ENCODE measurements around the gene SAYSD1. TPM values are rescaled to one million over a fixed set of nuclear protein-coding genes. Genes with fewer than 3 reads are reported as not detected.

Gene SAYSD1
- polyA plus RNA-seq (2013, experiment 1 of 2), result 7.1 TPM
- polyA plus RNA-seq (2013, experiment 2 of 2), result 7.4 TPM

- H3K23ac ChIP-seq (ENCODE audit: low read length in 2 of 2), result peak within 1 kb of the TSS in 1 of 2 experiments; percentile 93
- no peak within 1 kb of the TSS for H2AK5ac ChIP-seq (ENCODE audit: low read length, severe bottlenecking)
- H3K36me3 ChIP-seq (ENCODE audit: control insufficient read depth in 1 of 2, insufficient read depth in 2 of 2, low read depth in 1 of 2, low read length in 2 of 2), result peaks cover 0 to 18% of the 10 kb centered on the region in 2 experiments
- peak within 1 kb of the TSS; percentile 99 for H4K8ac ChIP-seq (ENCODE audit: low read length)
- peak; percentile 90 for DNase-seq
- peak within 1 kb of the TSS; percentile 92 for H4K91ac ChIP-seq (ENCODE audit: low read length)
- H3K27me3 ChIP-seq (ENCODE audit: control insufficient read depth in 1 of 2, insufficient read depth in 1 of 2, low read length in 2 of 2), result no peaks in the 10 kb centered on the region
- H3K4me1 ChIP-seq (ENCODE audit: control insufficient read depth, insufficient read depth, low read depth, low read length), result peaks cover 3% of the 10 kb centered on the region
- WGBS, result 3% methylated on average over 66 of the region's 68 CpGs
- peak within 1 kb of the TSS; percentile 7 to 75 for H3K4ac ChIP-seq (ENCODE audit: low read depth in 1 of 2, low read length in 2 of 2)
- H3K4me3 ChIP-seq (ENCODE audit: insufficient read depth in 1 of 2, low read depth in 1 of 2, low read length in 2 of 2), result peak within 1 kb of the TSS; percentile 71 to 82
- H3K4me2 ChIP-seq (ENCODE audit: low read length, poor library complexity, severe bottlenecking), result peak within 1 kb of the TSS; percentile 98
- no peak within 1 kb of the TSS for H2BK120ac ChIP-seq (ENCODE audit: low read depth, low read length)
- H3K27ac ChIP-seq (ENCODE audit: low read length, poor library complexity, severe bottlenecking), result peak within 1 kb of the TSS; percentile 67
- peak within 1 kb of the TSS; percentile 92 for H3K9ac ChIP-seq (ENCODE audit: low read length)
- H2AFZ ChIP-seq (ENCODE audit: low read depth, low read length), result peak within 1 kb of the TSS; percentile 98
- peaks cover 3% of the 10 kb centered on the region for H3K79me1 ChIP-seq (replicated peaks; ENCODE audit: low read length, poor library complexity, severe bottlenecking)
- H2BK15ac ChIP-seq (ENCODE audit: low read depth, poor library complexity, severe bottlenecking), result peak within 1 kb of the TSS; percentile 88
- peak within 1 kb of the TSS; percentile 57 for H2BK5ac ChIP-seq (ENCODE audit: low read depth, low read length, poor library complexity, severe bottlenecking)
- peak within 1 kb of the TSS in 1 of 2 experiments; percentile 94 for H2BK12ac ChIP-seq (ENCODE audit: low read length in 2 of 2)
- no peaks in the 10 kb centered on the region for H3K9me3 ChIP-seq (ENCODE audit: control insufficient read depth, low read length)
- peak within 1 kb of the TSS in 1 of 2 experiments; percentile 98 for H3K14ac ChIP-seq (ENCODE audit: low read length in 2 of 2)
- H3K18ac ChIP-seq (ENCODE audit: low read depth in 1 of 2, low read length in 2 of 2), result peak within 1 kb of the TSS; percentile 88 to 91
Observed at GRCh38 chr6:39114704-39115599, at the start of gene SAYSD1. Gene SAYSD1 (minus strand): TSS chr6:39115186. CDS start chr6:39115089, 97 bp downstream.

DNA sequence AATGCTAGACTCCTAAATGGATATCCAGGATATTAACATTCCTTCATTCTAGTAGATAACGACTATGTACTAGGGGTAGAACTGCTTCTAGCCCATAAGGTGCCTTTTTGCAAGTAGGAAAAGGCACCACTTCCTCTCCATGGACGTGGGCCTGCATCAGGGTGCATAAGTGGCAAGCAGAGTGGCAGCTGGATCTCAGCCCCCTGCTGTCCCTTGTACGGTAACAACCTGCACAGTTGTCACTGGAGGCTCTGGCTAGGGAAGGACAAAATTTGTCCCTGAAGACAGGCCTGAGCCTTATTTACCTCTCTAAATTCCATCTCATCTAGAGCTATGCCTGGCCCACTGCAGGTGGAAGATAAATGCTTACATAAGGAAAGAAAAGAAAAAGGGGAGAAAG is 42.5 kb upstream of the SAYSD1 start:
- Histone ChIP-seq H3K9me3 (ENCODE audit: control insufficient read depth, low read length) (no peaks in the 10 kb centered on the region), H3K14ac (ENCODE audit: low read length in 2 of 2) (peak overlapping the region in 1 of 2 experiments; percentile 55), H3K27ac (ENCODE audit: low read length, poor library complexity, severe bottlenecking) (no peak overlapping the region), H4K91ac (ENCODE audit: low read length) (no peak overlapping the region), H2BK12ac (ENCODE audit: low read length in 2 of 2) (no peak overlapping the region), H3K79me1 (replicated peaks; ENCODE audit: low read length, poor library complexity, severe bottlenecking) (no peaks in the 10 kb centered on the region), H3K36me3 (ENCODE audit: control insufficient read depth in 1 of 2, insufficient read depth in 2 of 2, low read depth in 1 of 2, low read length in 2 of 2) (no peaks in the 10 kb centered on the region), H2AK5ac (ENCODE audit: low read length, severe bottlenecking) (no peak overlapping the region), H3K9ac (ENCODE audit: low read length) (no peak overlapping the region), H3K4ac (ENCODE audit: low read depth in 1 of 2, low read length in 2 of 2) (no peak overlapping the region), H2BK120ac (ENCODE audit: low read depth, low read length) (no peak overlapping the region), H3K18ac (ENCODE audit: low read depth in 1 of 2, low read length in 2 of 2) (no peak overlapping the region), H3K4me1 (ENCODE audit: control insufficient read depth, insufficient read depth, low read depth, low read length) (no peaks in the 10 kb centered on the region), H3K4me2 (ENCODE audit: low read length, poor library complexity, severe bottlenecking) (no peak overlapping the region), H3K27me3 (ENCODE audit: control insufficient read depth in 1 of 2, insufficient read depth in 1 of 2, low read length in 2 of 2) (peaks cover 4 to 9% of the 10 kb centered on the region in 2 experiments), H3K4me3 (ENCODE audit: insufficient read depth in 1 of 2, low read depth in 1 of 2, low read length in 2 of 2) (no peak overlapping the region), H2AFZ (ENCODE audit: low read depth, low read length) (no peak overlapping the region), H3K23ac (ENCODE audit: low read length in 2 of 2) (no peak overlapping the region), H2BK5ac (ENCODE audit: low read depth, low read length, poor library complexity, severe bottlenecking) (no peak overlapping the region), H4K8ac (ENCODE audit: low read length) (no peak overlapping the region), H2BK15ac (ENCODE audit: low read depth, poor library complexity, severe bottlenecking) (no peak overlapping the region)
- 43% methylated on average over 3 of the region's 3 CpGs for WGBS
- DNase-seq, result no peak

DNA sequence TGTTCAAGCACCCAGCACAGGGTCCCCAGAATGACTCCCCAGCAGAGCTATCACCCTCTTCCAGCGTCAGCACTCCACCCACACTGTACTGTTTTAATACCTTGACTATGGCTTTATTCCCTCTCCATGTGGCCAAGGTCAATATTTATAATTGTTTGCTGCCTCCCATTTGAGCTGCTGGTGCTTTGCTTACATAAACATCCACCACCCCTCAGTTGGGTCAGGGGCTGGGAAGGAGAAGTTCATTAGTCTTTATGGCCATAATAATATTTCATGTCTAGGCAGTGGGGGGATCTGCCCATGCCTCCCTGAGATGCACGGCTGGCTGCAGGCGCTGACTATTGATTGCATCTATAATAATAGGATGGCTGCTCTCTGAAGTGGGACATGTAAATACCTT is 41.8 kb upstream of the SAYSD1 start:
- no peak overlapping the region for H3K4ac ChIP-seq (ENCODE audit: low read depth in 1 of 2, low read length in 2 of 2)
- H2BK120ac ChIP-seq (ENCODE audit: low read depth, low read length), result no peak overlapping the region
- H3K4me3 ChIP-seq (ENCODE audit: insufficient read depth in 1 of 2, low read depth in 1 of 2, low read length in 2 of 2), result no peak overlapping the region
- no peak overlapping the region for H3K4me2 ChIP-seq (ENCODE audit: low read length, poor library complexity, severe bottlenecking)
- no peaks in the 10 kb centered on the region for H3K79me1 ChIP-seq (replicated peaks; ENCODE audit: low read length, poor library complexity, severe bottlenecking)
- no peak for DNase-seq
- no peak overlapping the region for H3K9ac ChIP-seq (ENCODE audit: low read length)
- H2AK5ac ChIP-seq (ENCODE audit: low read length, severe bottlenecking), result no peak overlapping the region
- H3K27ac ChIP-seq (ENCODE audit: low read length, poor library complexity, severe bottlenecking), result no peak overlapping the region
- H3K4me1 ChIP-seq (ENCODE audit: control insufficient read depth, insufficient read depth, low read depth, low read length), result no peaks in the 10 kb centered on the region
- 91% methylated on average over 3 of the region's 3 CpGs for WGBS
- no peak overlapping the region for H2AFZ ChIP-seq (ENCODE audit: low read depth, low read length)
- no peaks in the 10 kb centered on the region for H3K36me3 ChIP-seq (ENCODE audit: control insufficient read depth in 1 of 2, insufficient read depth in 2 of 2, low read depth in 1 of 2, low read length in 2 of 2)
- H2BK5ac ChIP-seq (ENCODE audit: low read depth, low read length, poor library complexity, severe bottlenecking), result no peak overlapping the region
- H3K27me3 ChIP-seq (ENCODE audit: control insufficient read depth in 1 of 2, insufficient read depth in 1 of 2, low read length in 2 of 2), result peaks cover 4 to 16% of the 10 kb centered on the region in 2 experiments
- H2BK12ac ChIP-seq (ENCODE audit: low read length in 2 of 2), result no peak overlapping the region
- H4K8ac ChIP-seq (ENCODE audit: low read length), result no peak overlapping the region
- H3K18ac ChIP-seq (ENCODE audit: low read depth in 1 of 2, low read length in 2 of 2), result no peak overlapping the region
- no peaks in the 10 kb centered on the region for H3K9me3 ChIP-seq (ENCODE audit: control insufficient read depth, low read length)
- no peak overlapping the region for H3K23ac ChIP-seq (ENCODE audit: low read length in 2 of 2)
- no peak overlapping the region for H4K91ac ChIP-seq (ENCODE audit: low read length)
- no peak overlapping the region for H2BK15ac ChIP-seq (ENCODE audit: low read depth, poor library complexity, severe bottlenecking)
- H3K14ac ChIP-seq (ENCODE audit: low read length in 2 of 2), result no peak overlapping the region

DNA sequence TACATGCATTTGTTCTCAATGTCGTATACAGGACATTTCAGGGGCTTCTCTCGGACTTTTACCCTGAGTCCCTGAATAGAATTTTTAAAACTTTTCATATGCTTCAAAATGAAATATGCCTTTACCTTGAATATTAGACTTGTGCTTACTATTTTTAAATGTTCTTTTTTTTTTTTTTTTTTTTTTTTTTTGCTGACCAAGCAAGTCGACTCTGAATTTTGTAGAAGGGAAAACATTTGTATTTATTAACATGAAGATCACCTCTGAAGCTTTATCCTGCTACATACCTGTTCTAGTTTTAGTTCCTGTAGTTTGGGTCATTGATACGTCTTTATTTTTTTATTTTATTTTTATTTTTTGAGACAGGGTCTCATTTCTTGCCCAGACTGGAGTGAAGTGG is 39.7 kb upstream of the SAYSD1 start:
- H3K4ac ChIP-seq (ENCODE audit: low read depth in 1 of 2, low read length in 2 of 2), result no peak overlapping the region
- H3K14ac ChIP-seq (ENCODE audit: low read length in 2 of 2), result no peak overlapping the region
- H3K4me3 ChIP-seq (ENCODE audit: insufficient read depth in 1 of 2, low read depth in 1 of 2, low read length in 2 of 2), result no peak overlapping the region
- no peak overlapping the region for H2BK5ac ChIP-seq (ENCODE audit: low read depth, low read length, poor library complexity, severe bottlenecking)
- H2AK5ac ChIP-seq (ENCODE audit: low read length, severe bottlenecking), result no peak overlapping the region
- no peak overlapping the region for H4K8ac ChIP-seq (ENCODE audit: low read length)
- H3K9ac ChIP-seq (ENCODE audit: low read length), result no peak overlapping the region
- H3K36me3 ChIP-seq (ENCODE audit: control insufficient read depth in 1 of 2, insufficient read depth in 2 of 2, low read depth in 1 of 2, low read length in 2 of 2), result no peaks in the 10 kb centered on the region
- H3K4me1 ChIP-seq (ENCODE audit: control insufficient read depth, insufficient read depth, low read depth, low read length), result no peaks in the 10 kb centered on the region
- no peak overlapping the region for H2BK15ac ChIP-seq (ENCODE audit: low read depth, poor library complexity, severe bottlenecking)
- no peak overlapping the region for H3K27ac ChIP-seq (ENCODE audit: low read length, poor library complexity, severe bottlenecking)
- H2AFZ ChIP-seq (ENCODE audit: low read depth, low read length), result no peak overlapping the region
- no peak overlapping the region for H2BK120ac ChIP-seq (ENCODE audit: low read depth, low read length)
- H3K9me3 ChIP-seq (ENCODE audit: control insufficient read depth, low read length), result no peaks in the 10 kb centered on the region
- no peak overlapping the region for H3K4me2 ChIP-seq (ENCODE audit: low read length, poor library complexity, severe bottlenecking)
- peaks cover 0 to 25% of the 10 kb centered on the region in 2 experiments for H3K27me3 ChIP-seq (ENCODE audit: control insufficient read depth in 1 of 2, insufficient read depth in 1 of 2, low read length in 2 of 2)
- no peak overlapping the region for H4K91ac ChIP-seq (ENCODE audit: low read length)
- no CpG with 5 or more reads among the region's 4 CpGs for whole genome bisulfite sequencing
- no peak overlapping the region for H3K23ac ChIP-seq (ENCODE audit: low read length in 2 of 2)
- no peak overlapping the region for H3K18ac ChIP-seq (ENCODE audit: low read depth in 1 of 2, low read length in 2 of 2)
- DNase-seq, result no peak
- no peaks in the 10 kb centered on the region for H3K79me1 ChIP-seq (replicated peaks; ENCODE audit: low read length, poor library complexity, severe bottlenecking)
- H2BK12ac ChIP-seq (ENCODE audit: low read length in 2 of 2), result no peak overlapping the region
